Loucy (cell line): ENCODE data around the gene MALRD1.

Experiments used
- EZH2phosphoT487 ChIP-seq: fragments of 200-600 bp; IDR thresholded peaks from 2 replicates; pipeline ENCODE4 v1.6.1; 2018; ENCODE audit warnings: antibody characterized with exemption, mild to moderate bottlenecking, moderate library complexity, borderline replicate concordance
- TF ChIP-seq, protein P1 (sequence below): fragments of 200-600 bp; sonication (generic); conservative IDR thresholded peaks from 2 replicates; pipeline ENCODE4 v1.5.1; 2014; ENCODE audit warnings: mild to moderate bottlenecking, antibody characterized with exemption, low read length

DNA sequence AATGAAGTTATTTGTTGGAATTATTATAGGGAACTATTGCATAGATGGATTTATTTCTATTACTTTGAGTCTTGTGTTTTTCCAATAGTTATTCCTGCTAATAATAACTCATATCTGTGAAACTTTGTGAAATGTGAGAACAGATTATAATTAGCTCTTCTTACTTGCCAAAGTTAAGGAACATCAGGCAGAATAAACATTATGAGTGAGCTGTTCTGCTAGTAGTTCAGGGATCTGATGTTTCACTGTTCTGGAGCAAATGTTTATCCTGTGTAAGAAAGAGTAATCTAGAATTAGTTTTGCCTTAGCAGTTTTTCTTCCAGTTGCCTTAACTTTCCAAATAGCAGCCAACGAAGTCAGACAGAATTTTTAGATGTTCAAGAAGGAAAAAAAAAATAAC lies 522.4 kb downstream of the MALRD1 start:
- TF ChIP-seq, protein P1, sequence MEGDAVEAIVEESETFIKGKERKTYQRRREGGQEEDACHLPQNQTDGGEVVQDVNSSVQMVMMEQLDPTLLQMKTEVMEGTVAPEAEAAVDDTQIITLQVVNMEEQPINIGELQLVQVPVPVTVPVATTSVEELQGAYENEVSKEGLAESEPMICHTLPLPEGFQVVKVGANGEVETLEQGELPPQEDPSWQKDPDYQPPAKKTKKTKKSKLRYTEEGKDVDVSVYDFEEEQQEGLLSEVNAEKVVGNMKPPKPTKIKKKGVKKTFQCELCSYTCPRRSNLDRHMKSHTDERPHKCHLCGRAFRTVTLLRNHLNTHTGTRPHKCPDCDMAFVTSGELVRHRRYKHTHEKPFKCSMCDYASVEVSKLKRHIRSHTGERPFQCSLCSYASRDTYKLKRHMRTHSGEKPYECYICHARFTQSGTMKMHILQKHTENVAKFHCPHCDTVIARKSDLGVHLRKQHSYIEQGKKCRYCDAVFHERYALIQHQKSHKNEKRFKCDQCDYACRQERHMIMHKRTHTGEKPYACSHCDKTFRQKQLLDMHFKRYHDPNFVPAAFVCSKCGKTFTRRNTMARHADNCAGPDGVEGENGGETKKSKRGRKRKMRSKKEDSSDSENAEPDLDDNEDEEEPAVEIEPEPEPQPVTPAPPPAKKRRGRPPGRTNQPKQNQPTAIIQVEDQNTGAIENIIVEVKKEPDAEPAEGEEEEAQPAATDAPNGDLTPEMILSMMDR, result no peak
- no peak for TF ChIP-seq EZH2phosphoT487
